HG02610 (cell line): ENCODE results near the gene HSD17B14.
"Not testable (repeated sequence)": the region's sequence is repeated elsewhere in the genome, so short reads cannot be mapped to it uniquely, and the experiment has no call there.

Experiments
- ATAC-seq: cut with Tn5 transposase; IDR thresholded peaks from one replicate; pipeline ENCODE4 v1.9.1; 2021; ENCODE audit warnings: mild to moderate bottlenecking, moderate library complexity; ENCODE audit not compliant: unreplicated experiment

HSD17B14 gene

GRCh38 chr19:48799358-48800300, 36.7 kb downstream of the HSD17B14 start:
- ATAC-seq = no peak

DNA sequence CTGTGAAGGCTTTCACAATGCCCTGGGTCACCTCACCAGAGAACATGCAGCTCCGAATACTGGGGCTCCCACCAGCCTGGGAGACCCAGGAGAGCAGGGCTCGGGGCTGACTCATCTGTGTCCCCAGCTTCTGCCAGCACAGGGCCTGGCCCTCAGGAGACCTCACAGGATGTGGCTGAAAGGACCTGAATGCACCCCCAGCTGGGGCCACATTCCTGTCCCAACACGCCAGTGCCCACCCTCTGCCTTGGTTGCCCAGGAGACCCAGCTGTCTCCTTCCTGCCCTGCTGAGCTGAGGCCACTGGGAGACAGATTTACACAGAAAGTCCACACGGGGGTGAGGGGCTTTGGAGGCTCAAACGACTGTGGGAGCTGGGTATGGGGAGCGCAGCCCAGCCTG, 37.4 kb downstream of the HSD17B14 start:
- ATAC-seq = no peak

- ATAC-seq = no peak
Observed at GRCh38 chr19:48797103-48797502, 39.2 kb downstream of the HSD17B14 start.

- no peak for ATAC-seq
Observed at GRCh38 chr19:48796298-48797083, 39.8 kb downstream of the HSD17B14 start.

GRCh38 chr19:48795685-48796070, 40.6 kb downstream of the HSD17B14 start:
- no peak for ATAC-seq

DNA sequence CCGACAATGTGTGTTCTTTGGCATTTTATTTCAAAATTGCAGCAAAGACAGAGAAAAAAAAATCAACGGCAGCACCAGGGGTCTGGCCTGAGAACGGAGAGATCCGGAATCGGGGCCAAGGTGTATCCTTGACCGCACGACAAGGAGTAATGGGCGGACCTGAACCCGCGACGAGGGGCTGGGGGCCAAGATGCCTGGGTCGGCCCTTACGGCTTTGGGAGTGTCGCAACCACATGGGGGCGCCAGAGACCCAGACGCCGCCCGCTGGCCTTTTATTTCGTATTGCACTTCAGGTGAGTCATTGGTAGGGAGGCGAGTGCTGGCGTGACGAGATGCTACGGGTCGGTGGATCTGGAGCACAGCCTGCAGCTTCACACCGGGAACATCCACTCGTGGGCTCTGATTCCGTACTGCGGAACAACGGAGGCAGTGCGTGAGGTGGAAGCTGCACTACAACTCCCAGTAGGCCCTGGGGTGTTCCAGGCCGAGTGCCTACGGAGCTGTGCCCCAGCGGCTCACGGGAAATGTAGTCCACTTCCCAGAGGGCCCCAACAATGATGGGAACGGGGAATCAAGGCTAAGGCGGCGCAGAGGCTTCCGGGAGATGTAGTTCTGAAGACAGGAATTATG, 41.1 kb downstream of the HSD17B14 start:
- ATAC-seq = peak; percentile 79

- no peak for ATAC-seq
Observed at GRCh38 chr19:48794291-48794690, 42.0 kb downstream of the HSD17B14 start.

GRCh38 chr19:48793271-48793670, 43.0 kb downstream of the HSD17B14 start:
- ATAC-seq = no peak

GRCh38 chr19:48787331-48787730, 49.0 kb downstream of the HSD17B14 start:
- not testable (repeated sequence) for ATAC-seq

- ATAC-seq = not testable (repeated sequence)
Observed at GRCh38 chr19:48786422-48786821, 49.9 kb downstream of the HSD17B14 start.

- no peak for ATAC-seq
Observed at GRCh38 chr19:48784527-48784926, 51.8 kb downstream of the HSD17B14 start.

DNA sequence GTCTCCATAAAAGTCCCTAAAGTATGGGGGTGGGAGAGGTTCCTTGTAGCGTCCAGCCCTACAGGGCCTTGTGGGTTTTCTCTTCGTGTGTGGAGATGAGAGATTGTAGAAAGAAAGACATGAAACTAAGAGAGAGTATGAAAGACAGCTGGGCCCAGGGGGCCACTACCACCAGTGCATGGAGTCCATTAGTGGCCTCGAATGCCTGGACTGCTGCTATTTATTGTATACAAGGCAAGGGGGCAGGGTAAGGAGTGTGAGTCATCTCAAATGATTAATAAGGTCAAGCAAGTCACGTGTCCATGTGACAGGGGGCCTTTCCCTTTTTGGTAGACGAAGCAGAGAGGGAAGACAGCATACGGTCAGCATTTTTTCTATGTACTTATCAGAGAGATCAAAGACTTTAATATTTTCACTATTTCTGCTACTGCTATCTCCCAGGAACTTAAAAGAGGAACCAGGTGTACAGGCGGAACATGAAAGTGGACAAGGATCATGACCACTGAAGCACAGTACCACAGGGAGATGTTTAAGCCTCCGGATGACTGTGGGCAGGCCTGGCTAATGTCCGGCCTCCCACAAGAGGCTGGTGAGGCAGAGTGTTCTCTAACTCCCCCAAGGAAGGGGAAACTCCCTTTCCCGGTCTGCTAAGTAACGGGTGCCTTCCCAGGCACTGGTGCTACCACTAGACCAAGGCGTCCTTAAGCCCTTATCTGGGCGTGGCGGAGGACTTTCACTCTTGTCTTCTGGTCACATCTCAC, 55.5 kb downstream of the HSD17B14 start:
- no peak for ATAC-seq

DNA sequence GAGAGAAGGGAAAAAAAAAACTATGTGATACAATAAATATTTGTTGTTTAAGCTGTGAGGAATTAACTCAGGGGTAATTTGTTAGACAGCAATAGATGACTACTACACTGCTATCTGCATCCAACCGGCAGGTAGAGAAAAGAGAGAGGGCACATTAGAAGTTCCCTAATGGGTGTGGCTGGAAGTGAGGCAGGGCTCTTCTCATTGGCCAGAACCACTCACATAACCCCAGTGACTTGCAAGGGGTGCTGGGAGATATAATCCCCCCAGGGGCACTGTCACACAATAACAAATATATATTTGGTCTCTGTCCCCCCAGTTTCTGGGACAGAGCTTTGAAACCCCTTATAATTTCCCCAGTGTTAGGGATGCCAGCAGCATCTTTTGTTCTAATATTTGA, 56.7 kb downstream of the HSD17B14 start:
- no peak for ATAC-seq

DNA sequence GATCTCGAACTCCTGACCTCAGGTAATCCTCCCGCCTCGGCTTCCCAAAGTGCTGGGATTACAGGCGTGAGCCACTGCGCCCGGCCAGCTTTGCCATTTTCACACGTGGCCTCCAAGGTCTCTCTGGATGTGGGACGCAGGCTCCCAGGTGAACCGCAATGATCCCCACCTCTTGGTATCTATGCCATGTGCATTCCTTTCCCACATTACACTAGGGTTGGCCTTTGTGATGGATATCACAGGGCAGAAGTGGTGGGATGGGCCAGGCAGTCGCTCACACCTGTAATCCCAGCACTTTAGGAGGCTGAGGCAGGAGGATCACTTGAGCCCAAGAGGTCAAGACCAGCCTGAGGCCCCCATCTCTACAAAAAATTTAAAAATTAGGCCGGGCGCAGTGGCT, 58.6 kb downstream of the HSD17B14 start:
- no peak for ATAC-seq

- no peak for ATAC-seq
Observed at GRCh38 chr19:48777139-48777538, 59.2 kb downstream of the HSD17B14 start.

- ATAC-seq = no peak
Observed at GRCh38 chr19:48772503-48772953, 63.8 kb downstream of the HSD17B14 start.

DNA sequence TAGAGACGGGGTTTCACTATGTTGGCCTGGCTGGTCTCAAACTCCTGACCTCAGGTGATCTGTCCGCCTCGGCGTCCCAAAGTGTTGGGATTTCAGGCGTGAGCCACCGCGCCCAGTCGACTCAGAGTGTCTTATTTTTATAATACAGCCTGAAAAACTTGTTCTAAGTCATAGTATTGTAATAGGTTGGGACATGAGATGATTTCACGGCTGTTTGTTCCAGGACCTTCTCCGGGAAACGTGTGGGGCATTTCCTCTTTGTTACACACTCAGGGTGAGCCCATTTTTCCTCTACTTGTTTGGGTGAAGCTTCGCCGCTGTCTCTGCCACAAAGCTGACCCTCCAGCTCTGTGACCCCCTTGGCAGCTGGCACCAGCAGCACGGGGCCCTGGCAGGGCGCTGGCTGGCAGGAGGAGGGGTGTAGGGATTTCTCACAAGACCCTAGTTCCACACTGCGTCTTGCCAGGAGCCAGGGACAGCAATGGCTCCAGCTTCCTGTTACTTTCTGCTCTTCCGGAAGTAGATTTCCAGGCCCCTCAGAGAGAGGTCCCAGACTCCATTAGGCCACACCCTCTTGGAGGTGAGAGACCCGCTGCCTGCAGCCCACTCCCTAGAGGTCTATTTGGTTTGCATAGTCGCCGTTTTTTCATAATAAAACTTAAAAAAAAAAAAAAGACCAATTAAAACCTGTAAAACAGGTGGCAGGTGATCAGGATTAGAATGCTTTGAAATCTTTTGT, 65.4 kb downstream of the HSD17B14 start:
- no peak for ATAC-seq

DNA sequence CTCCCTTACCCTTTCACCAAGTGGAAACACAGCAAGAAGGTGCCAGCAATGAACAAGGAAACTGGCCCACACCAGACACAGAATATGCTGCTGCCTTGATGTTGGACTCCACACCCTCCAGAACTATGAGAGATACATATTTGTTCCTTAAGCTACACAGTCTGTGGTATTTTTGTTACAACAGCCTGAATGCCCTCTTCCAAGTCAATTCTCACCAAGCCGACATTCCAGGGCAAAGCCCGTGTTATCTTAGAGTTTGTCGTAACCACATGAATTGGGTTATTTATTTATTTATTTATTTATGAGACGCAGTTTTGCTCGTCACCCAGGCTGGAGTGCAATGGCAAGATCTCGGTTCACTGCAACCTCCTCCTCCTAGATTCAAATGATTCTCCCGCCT, 66.0 kb downstream of the HSD17B14 start:
- ATAC-seq = no peak

GRCh38 chr19:48768994-48769713, 67.1 kb downstream of the HSD17B14 start:
- ATAC-seq = no peak
